ENCODE results near the gene EEF2KMT.
"Not testable (repeated sequence)": the region's sequence is repeated elsewhere in the genome, so short reads cannot be mapped to it uniquely, and the experiment has no call there.

The EEF2KMT gene

GRCh38 chr16:5093746-5094145 is 3.8 kb downstream of the EEF2KMT start:
- not testable (repeated sequence) for DNase-seq

GRCh38 chr16:5093081-5093480 is 4.5 kb downstream of the EEF2KMT start:
- not testable (repeated sequence) for DNase-seq

- not testable (repeated sequence) for DNase-seq
These were observed 7.0 kb downstream of the EEF2KMT start for GRCh38 chr16:5090592-5090991.

DNA sequence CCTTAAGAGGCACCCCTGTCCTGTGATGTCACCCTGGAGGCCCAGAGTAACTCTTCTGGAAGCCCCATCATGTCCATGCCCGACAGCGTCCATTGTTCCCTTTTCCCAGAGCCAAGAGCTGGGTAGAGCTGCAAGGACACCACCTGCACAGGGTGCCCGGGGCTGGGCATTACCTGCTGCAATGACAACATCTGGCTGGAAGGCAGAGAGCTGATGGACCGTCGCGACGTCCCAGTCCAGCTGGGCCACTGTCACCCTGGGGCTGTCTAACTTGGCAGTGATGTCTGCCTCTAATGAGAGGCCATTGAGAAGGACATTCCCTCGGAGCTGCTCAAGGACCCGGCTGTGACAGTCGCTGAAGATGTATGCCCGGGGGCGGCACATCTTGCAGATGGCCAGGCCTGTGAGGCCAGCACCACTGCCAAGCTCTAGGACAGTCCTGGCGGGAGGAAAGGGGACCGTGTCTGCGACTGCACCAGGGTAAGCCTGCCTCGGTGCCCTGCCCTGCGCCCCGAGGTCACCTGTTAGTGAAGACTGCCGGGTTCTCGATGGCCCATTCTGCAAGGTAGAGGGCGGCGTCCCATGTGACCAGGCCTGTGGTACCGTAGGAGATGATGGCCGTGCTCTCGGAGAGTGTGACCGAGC is 7.6 kb downstream of the EEF2KMT start:
- DNase-seq = not testable (repeated sequence)

DNA sequence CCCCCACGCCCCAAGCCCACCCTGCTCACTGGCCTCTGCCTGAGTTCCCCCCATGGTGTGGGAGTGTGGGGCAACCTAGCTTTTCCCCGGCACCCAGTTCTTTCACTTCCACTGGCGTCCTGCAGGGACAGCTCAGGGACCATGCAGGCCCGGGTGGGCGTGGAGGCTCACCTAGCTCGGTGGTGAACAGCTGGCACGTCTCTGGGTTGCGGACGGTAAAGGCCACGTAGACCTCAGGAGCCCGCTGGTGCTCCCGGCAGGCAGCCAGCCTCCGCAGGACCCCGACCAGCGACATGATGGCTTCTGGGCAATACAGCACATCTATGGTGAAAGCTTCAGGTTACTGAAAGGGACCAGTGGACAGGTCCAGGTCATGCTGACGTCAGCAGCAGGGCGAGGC is 8.7 kb downstream of the EEF2KMT start:
- DNase-seq = not testable (repeated sequence)

- DNase-seq = not testable (repeated sequence)
These were observed 9.4 kb downstream of the EEF2KMT start for GRCh38 chr16:5088086-5088790.

DNA sequence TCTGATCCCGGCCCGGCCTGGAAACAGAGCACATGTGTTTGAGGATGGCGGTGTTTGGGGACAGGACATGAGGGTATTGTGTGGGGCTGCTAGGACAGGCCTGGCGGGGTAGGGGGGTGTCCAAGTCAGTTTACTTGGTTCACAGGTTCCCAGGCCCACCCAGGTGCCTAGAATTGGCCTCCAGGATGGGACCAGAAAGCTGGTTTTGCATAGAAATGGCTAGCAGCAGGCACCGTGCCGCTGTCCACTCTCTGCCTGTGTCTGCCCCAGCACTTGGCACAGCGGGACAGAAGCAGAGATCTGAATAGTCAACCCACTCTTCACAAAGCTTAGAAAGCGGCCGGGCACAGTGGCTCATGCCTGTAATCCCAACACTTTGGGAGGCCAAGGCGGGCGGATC is 11.9 kb downstream of the EEF2KMT start:
- DNase-seq = not testable (repeated sequence)

DNA sequence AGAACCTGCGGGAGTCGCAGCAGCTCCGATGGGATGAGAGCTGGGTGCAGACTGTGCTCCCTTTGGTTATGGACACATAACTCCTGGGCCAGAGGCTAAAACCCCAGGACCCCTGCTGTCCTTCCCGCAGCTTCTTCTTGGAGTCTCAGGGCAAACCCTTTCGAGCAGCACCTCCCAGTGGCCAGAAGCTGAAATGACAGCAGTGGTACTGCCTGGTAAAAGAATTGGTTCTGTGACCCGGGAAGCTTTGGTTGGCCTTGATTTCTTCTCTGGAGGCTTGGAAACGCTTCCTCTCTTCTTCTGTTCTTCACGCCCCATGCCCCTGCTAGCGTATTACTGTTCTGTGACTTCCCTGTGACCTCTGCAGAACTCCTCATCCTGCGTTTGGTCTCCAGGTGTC is 12.8 kb downstream of the EEF2KMT start:
- DNase-seq = peak; percentile 62

DNA sequence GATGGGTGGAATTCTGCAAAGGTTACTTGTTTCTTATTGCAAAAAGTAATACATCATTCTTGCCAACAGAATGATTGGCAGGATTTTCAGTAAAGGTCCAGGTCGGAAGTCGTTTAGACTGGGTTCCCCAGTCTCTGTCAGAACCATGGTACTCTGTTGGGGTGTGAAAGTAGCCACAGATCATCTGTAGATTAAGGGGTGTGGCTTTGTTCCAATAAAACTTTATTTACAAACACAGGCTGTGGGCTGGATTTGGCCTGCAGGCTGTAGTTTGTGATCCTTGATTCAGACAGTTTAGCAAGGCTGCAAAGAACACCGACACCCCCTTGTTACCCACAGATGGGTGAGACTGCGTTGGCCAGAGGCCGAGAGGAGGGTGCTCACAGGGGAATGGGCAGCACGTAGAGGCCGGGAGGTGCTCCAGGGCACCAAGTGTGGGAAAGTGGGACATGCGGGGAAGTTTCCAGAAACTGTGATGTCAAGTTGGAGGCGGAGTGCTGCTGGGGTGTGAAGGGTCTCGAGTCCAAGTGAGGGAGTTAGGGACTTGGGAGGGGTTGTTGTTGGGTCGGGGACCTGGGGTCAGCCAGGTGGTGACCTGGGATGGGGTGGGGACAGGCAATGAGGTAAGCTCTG is 13.4 kb downstream of the EEF2KMT start:
- not testable (repeated sequence) for DNase-seq

DNA sequence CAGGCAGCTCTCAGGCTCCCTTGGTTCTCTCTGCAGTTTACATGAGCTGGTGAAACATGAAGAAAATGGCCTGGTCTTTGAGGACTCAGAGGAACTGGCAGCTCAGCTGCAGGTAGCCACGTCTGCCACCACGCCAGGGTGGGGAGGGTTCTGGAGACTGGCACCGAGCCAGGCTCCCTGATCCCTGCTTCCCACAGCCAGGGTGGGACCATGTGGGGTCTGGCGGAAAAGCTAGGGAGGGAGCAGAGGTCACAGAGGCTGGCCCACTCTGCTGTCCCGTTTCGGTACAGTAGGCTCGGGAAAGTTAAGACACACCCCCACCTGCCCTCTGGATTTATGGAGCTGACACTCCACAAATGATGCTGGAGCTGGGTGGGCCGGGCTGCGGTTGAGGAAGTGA is 13.9 kb downstream of the EEF2KMT start:
- not testable (repeated sequence) for DNase-seq

GRCh38 chr16:5080996-5081395 is 16.6 kb downstream of the EEF2KMT start:
- not testable (repeated sequence) for DNase-seq

DNA sequence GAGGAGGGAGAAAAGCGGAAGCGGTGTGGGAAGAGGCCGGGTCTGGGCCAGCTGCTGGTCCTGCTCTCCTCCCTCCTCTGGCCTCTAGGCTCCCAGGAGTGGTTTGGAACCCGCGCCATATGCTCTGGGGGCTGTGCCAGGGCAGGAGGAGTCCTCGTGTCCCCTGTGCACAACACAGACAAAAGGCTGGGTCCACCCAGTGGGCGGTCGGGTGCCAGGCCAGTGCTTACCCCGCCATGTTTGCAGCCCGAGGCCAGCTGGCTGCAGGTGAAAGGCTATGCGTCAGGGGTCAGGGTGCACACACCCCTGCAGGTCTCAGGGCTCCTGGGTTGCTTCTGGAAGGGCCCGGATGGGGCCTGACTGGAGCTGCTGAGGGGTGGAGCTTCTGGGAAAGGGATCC is 17.1 kb downstream of the EEF2KMT start:
- DNase-seq = not testable (repeated sequence)

DNA sequence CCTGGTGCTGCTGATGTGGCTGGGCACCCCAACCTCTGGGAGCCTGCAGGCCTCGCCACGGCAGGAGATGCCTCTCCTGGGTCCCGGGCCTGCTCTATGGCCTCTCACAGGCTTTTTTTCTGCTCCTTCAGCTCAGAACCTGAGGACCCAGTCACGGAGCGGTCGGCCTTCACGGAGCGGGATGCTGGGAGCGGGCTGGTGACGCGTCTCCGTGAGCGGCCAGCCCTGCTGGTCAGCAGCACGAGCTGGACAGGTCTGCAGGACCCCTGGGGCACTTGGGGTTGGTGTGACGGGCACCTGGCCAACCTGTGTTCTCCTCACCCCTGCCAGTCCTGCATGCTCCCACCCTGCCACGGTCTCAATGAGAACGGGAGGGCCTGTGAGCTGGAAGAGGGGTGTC is 19.0 kb downstream of the EEF2KMT start:
- no peak for DNase-seq

GRCh38 chr16:5077304-5077703 is 20.3 kb downstream of the EEF2KMT start:
- no peak for DNase-seq

GRCh38 chr16:5075637-5076036 is 22.0 kb downstream of the EEF2KMT start:
- no peak for DNase-seq

- not testable (repeated sequence) for DNase-seq
These were observed 23.8 kb downstream of the EEF2KMT start for GRCh38 chr16:5073771-5074170.

DNA sequence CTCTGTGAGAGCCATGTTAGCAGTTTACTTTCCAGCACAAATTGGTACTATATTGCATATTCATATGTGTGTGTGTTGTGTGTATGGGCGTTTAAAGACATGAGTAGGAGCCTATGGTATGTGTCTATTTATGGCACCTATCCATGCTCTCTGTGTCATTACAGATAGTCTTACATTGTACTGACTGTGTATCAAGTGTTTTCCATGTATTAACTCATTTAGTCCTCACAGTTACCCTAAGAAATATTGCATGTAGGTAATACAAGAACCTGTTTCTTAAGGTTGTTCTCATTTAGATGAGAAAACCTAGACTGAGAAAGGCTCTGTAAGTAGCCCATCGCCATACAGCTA is 24.3 kb downstream of the EEF2KMT start:
- no peak for DNase-seq

DNA sequence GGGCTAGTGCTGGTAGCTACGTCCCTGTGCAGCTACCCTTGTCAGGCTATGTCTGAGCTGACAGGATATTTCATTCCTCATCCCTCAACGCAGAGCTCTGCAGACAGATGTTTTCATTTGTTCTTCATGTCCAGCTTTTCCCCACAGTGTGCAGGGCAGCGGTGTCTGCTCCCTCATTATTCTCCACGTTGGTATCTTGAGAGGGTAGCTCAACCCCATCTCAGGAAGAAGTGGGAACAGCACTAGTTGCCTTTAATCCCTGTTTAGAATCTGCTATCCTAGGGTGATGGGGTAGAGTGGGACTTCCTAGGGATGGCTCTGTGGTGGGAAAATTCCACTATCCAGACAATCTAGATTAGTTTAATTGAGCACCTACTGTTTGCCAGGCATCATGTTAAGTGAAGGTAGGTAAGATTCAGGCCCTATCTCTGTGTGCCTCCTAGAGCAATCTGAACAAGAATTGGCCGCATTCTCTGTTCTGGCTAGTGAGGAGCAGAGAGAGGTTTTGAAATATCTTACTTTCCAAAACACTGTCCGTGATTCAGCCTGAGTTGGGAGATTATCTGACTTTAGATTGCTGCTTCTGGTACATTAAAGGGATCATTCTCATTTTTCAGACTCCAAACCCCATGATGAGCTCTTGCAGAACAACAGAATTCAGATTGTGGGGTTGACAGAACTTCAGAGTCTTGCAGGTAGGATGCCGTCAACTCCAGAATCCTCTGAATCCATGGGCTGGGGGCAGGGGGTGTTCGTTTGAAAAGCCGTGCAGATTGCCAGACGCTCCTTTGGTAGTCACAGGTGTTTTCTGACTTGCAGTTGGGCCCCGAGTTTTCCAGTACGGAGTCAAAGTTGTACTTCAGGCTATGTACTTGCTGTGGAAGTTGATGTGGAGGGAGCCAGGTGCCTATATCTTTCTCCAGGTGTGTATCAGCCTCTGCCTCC is 25.0 kb downstream of the EEF2KMT start:
- DNase-seq = no peak

DNA sequence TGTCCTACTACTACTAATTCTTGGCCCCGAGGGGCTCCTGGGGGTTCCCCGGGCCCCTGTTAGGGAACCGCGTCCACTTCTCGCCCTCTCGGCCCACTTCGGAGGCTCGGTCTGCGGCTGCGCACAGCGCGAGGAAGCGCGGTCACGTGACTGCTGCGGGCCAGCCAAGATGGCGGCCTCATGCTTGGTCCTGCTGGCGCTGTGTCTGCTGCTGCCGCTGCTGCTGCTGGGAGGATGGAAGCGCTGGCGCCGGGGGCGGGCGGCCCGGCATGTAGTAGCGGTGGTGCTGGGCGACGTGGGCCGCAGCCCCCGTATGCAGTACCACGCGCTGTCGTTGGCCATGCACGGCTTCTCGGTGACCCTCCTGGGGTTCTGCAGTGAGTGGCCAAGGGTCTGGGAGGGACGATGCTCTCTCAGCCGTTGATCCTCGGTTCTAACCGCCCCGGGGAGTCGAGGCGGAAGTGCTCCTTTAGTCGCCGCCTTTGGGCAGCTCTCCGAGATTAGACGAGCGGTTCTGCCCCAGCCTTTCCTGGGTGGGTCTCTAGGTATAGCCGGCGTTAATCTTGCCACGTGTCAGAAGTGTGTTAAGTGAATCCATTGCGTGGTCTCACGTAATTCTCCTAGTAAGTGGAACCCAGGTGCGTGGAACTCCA is 25.8 kb downstream of the EEF2KMT start, which contains the start of gene ALG1:
TSS of gene ALG1 (plus strand) at position 163 of the 653 bp plus-strand sequence. CDS start at position 170, 7 bp downstream.
- DNase-seq = peak; percentile 92

DNA sequence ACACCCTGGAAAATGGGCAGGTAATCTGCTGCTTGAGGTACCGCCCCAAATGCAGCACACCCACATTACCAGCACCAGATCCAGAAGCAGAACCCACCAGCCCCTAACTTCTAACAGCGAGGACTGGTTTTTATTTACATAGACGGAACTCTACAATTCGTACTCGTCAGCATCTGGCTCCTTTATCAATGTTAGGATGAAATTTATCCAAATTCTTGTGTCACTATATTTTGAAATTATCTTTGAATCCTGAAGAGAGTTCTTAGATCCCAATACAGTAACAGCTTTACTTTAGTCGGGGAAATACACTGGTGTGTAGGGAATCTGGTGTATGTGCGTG is 26.3 kb downstream of the EEF2KMT start:
- DNase-seq = no peak

- no peak for DNase-seq
These were observed 27.0 kb downstream of the EEF2KMT start for GRCh38 chr16:5070431-5071186.

DNA sequence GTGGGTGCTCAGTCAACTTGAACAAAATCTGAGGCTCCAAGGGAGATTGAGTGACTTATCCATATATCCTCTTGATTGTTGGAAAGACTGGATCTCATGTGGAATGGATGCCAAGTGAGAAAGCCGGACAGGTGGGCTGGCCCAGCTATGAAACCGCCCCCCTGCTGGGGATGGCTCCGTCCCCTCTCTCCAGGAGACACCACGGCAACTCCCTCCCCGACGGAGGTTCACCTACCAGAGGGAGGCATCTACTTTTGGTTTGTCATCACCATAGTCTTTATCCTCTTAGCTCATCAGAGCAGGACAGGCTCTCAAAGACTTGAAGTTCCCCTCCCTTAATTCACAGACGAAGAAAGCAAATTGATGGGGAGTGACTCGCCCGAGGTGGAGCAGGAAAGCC is 27.7 kb downstream of the EEF2KMT start:
- DNase-seq = no peak
